ENCODE measurements around the gene RUNDC3A.
A peak's percentile ranks its signal among the peaks of the same experiment; 100 is the strongest.

Gene RUNDC3A

DNA sequence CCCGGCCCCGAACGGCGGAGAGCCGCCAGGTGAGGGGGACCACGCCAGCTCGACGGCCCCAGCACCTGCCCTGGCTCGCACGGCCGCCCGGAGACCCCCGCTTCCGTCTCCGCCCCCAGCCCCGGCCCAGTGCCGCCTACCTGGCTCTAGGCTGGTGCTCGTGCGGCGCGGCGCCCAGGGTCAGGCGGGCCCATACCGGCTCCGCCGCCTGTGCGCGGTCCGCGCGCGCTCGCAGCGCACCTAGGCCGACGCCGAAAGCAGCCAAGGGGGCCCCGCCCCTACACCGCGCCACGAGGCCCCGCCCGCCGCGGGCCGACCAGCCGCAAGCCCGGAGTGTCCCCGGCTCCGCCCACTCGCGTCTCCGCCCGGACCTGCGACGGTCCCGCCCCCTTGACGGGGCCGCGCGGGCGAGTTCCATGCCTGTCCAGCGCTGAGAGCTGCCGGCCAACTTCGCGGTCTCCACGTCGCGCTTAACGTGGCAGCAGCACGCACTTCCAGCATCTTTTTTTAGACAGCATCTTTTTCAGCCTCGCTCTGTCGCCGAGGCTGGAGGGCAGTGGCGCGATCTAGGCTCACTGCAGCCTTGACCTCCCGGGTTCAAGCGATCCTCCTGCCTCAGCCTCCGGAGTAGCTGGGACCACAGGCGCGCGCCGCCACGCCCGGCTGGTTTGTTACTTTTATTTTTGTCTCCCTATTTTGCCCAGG, 16.3 kb downstream of the RUNDC3A start, which contains the start of gene SLC25A39 (continued):
- TF ChIP-seq, protein P1, sequence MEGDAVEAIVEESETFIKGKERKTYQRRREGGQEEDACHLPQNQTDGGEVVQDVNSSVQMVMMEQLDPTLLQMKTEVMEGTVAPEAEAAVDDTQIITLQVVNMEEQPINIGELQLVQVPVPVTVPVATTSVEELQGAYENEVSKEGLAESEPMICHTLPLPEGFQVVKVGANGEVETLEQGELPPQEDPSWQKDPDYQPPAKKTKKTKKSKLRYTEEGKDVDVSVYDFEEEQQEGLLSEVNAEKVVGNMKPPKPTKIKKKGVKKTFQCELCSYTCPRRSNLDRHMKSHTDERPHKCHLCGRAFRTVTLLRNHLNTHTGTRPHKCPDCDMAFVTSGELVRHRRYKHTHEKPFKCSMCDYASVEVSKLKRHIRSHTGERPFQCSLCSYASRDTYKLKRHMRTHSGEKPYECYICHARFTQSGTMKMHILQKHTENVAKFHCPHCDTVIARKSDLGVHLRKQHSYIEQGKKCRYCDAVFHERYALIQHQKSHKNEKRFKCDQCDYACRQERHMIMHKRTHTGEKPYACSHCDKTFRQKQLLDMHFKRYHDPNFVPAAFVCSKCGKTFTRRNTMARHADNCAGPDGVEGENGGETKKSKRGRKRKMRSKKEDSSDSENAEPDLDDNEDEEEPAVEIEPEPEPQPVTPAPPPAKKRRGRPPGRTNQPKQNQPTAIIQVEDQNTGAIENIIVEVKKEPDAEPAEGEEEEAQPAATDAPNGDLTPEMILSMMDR (tag by site-specific recombination; IDR thresholded peaks at IDR 0.05) = no peak
- TF ChIP-seq ZNF555 (tag by site-specific recombination; conservative IDR thresholded peaks at IDR 0.05) = no peak
- TF ChIP-seq ZNF324 (tag by site-specific recombination; IDR thresholded peaks at IDR 0.05) = no peak
- TF ChIP-seq ZNF266 (tag by site-specific recombination; IDR thresholded peaks at IDR 0.05; ENCODE audit: low read depth) = no peak
- no peak for TF ChIP-seq MEIS1 (CRISPR knock-in tag; IDR thresholded peaks at IDR 0.05; ENCODE audit: borderline replicate concordance)
- TF ChIP-seq SP7 (tag by site-specific recombination; IDR thresholded peaks at IDR 0.05) = no peak

DNA sequence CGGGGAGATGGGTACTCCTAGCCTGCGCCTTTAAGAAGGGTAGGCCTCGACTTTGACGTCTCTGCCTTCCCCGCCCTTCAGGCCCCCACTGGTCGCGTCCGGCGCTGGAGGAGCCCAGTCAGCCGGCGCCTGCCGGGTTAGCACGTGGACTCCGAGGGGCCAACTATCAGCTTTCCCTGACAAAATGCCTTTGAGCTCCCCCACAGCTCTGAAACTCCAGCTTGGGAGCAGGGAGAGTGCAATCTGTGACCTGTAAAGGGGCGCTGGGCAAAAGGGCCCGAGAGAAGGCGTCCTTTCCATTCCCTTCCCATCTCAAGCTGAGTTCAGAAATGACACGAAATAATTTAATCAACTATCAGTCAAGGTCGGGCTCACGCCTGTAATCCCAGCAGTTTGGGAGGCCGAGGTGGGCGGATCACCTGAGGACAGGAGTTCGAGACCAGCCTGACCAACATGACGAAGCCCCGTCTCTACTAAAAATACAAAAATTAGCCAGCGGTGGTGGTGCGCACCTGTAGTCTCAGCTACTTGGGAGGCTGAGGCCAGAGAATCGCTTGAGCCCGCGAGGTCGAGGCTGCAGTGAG, 18.6 kb downstream of the RUNDC3A start:
- no peak overlapping the region for H3K27ac ChIP-seq (ENCODE audit: extremely low read depth, low read depth, low read length)
- CTCF ChIA-PET = interaction anchor here (0.6 to 1.3 kb wide), 10 partner anchors 23 to 155 kb away, joined by 3 to 5 read pairs (median 3); partner anchors contain the start of gene ITGA2B
- no peaks in the 10 kb centered on the region for H3K9me3 ChIP-seq (ENCODE audit: control insufficient read depth, insufficient read depth, low read depth, low read length)
- POLR2A ChIA-PET = interaction anchor here (0.5 to 1.3 kb wide), 16 partner anchors 8 to 243 kb away, joined by 3 to 13 read pairs (median 4); partner anchors contain the start of genes ATXN7L3, FAM171A2, GRN and HDAC5
- H3K4me3 ChIP-seq (ENCODE audit: low read depth, low read length) = no peak overlapping the region
- H3K36me3 ChIP-seq (ENCODE audit: control insufficient read depth in 2 of 2, insufficient read depth in 1 of 2, low read length in 2 of 2) = peaks cover 1 to 7% of the 10 kb centered on the region in 2 experiments; a peak in 2 of 3 replicates
- peaks cover 7% of the 10 kb centered on the region for H3K4me1 ChIP-seq (ENCODE audit: control insufficient read depth, insufficient read depth, low read length)
- TF ChIP-seq, protein P2, sequence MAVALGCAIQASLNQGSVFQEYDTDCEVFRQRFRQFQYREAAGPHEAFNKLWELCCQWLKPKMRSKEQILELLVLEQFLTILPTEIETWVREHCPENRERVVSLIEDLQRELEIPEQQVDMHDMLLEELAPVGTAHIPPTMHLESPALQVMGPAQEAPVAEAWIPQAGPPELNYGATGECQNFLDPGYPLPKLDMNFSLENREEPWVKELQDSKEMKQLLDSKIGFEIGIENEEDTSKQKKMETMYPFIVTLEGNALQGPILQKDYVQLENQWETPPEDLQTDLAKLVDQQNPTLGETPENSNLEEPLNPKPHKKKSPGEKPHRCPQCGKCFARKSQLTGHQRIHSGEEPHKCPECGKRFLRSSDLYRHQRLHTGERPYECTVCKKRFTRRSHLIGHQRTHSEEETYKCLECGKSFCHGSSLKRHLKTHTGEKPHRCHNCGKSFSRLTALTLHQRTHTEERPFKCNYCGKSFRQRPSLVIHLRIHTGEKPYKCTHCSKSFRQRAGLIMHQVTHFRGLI (tag by site-specific recombination; IDR thresholded peaks at IDR 0.05) = no peak
- TF ChIP-seq ZFHX2 (tag by site-specific recombination; conservative IDR thresholded peaks at IDR 0.05) (peak; percentile 61; the same call in 1 of the 2 replicates), ZXDB (tag by site-specific recombination; IDR thresholded peaks at IDR 0.05) (peak; percentile 14; the same call in 1 of the 2 replicates), ZSCAN16 (tag by site-specific recombination; IDR thresholded peaks at IDR 0.05) (no peak), ZNF423 (tag by site-specific recombination; IDR thresholded peaks at IDR 0.05) (no peak), KLF16 (tag by site-specific recombination; IDR thresholded peaks at IDR 0.05) (peak; percentile 71), GLIS1 (tag by site-specific recombination; IDR thresholded peaks at IDR 0.05) (peak; percentile 86), SP2 (tag by site-specific recombination; IDR thresholded peaks at IDR 0.05) (peak; percentile 77), KLF10 (tag by site-specific recombination; IDR thresholded peaks at IDR 0.05) (peak; percentile 37; the same call in 1 of the 2 replicates), SP3 (tag by site-specific recombination; IDR thresholded peaks at IDR 0.05) (peak; percentile 72), ZBTB8A (tag by site-specific recombination; IDR thresholded peaks at IDR 0.05) (peak; percentile 98), ZNF837 (tag by site-specific recombination; IDR thresholded peaks at IDR 0.05) (no peak), ZBTB17 (tag by site-specific recombination; IDR thresholded peaks at IDR 0.05) (0 out of 2 replicates have a peak, but pooled peaks have one; percentile 43), GLIS2 (tag by site-specific recombination; IDR thresholded peaks at IDR 0.05) (peak; percentile 80), ZNF335 (tag by site-specific recombination; conservative IDR thresholded peaks at IDR 0.05) (peak; percentile 70)
- TF ChIP-seq, protein P3, sequence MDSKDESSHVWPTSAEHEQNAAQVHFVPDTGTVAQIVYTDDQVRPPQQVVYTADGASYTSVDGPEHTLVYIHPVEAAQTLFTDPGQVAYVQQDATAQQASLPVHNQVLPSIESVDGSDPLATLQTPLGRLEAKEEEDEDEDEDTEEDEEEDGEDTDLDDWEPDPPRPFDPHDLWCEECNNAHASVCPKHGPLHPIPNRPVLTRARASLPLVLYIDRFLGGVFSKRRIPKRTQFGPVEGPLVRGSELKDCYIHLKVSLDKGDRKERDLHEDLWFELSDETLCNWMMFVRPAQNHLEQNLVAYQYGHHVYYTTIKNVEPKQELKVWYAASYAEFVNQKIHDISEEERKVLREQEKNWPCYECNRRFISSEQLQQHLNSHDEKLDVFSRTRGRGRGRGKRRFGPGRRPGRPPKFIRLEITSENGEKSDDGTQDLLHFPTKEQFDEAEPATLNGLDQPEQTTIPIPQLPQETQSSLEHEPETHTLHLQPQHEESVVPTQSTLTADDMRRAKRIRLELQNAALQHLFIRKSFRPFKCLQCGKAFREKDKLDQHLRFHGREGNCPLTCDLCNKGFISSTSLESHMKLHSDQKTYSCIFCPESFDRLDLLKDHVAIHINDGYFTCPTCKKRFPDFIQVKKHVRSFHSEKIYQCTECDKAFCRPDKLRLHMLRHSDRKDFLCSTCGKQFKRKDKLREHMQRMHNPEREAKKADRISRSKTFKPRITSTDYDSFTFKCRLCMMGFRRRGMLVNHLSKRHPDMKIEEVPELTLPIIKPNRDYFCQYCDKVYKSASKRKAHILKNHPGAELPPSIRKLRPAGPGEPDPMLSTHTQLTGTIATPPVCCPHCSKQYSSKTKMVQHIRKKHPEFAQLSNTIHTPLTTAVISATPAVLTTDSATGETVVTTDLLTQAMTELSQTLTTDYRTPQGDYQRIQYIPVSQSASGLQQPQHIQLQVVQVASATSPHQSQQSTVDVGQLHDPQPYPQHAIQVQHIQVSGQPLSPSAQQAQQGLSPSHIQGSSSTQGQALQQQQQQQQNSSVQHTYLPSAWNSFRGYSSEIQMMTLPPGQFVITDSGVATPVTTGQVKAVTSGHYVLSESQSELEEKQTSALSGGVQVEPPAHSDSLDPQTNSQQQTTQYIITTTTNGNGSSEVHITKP (tag by site-specific recombination; IDR thresholded peaks at IDR 0.05) = peak; percentile 90
- TF ChIP-seq, protein P4, sequence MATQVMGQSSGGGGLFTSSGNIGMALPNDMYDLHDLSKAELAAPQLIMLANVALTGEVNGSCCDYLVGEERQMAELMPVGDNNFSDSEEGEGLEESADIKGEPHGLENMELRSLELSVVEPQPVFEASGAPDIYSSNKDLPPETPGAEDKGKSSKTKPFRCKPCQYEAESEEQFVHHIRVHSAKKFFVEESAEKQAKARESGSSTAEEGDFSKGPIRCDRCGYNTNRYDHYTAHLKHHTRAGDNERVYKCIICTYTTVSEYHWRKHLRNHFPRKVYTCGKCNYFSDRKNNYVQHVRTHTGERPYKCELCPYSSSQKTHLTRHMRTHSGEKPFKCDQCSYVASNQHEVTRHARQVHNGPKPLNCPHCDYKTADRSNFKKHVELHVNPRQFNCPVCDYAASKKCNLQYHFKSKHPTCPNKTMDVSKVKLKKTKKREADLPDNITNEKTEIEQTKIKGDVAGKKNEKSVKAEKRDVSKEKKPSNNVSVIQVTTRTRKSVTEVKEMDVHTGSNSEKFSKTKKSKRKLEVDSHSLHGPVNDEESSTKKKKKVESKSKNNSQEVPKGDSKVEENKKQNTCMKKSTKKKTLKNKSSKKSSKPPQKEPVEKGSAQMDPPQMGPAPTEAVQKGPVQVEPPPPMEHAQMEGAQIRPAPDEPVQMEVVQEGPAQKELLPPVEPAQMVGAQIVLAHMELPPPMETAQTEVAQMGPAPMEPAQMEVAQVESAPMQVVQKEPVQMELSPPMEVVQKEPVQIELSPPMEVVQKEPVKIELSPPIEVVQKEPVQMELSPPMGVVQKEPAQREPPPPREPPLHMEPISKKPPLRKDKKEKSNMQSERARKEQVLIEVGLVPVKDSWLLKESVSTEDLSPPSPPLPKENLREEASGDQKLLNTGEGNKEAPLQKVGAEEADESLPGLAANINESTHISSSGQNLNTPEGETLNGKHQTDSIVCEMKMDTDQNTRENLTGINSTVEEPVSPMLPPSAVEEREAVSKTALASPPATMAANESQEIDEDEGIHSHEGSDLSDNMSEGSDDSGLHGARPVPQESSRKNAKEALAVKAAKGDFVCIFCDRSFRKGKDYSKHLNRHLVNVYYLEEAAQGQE (tag by site-specific recombination; IDR thresholded peaks at IDR 0.05) = no peak
- TF ChIP-seq, protein P5, sequence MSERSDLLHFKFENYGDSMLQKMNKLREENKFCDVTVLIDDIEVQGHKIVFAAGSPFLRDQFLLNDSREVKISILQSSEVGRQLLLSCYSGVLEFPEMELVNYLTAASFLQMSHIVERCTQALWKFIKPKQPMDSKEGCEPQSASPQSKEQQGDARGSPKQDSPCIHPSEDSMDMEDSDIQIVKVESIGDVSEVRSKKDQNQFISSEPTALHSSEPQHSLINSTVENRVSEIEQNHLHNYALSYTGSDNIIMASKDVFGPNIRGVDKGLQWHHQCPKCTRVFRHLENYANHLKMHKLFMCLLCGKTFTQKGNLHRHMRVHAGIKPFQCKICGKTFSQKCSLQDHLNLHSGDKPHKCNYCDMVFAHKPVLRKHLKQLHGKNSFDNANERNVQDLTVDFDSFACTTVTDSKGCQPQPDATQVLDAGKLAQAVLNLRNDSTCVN (tag by site-specific recombination; optimal IDR thresholded peaks at IDR 0.05) = peak; percentile 39
